Adrenal gland (tissue), 12 donors: ENCODE measurements around the gene STARD13. TPM values are rescaled to one million over a fixed set of nuclear protein-coding genes. Genes with fewer than 3 reads are reported as not detected.

Experiments used
- DNase-seq, 7 donors: peaks; one replicate each; pipeline ENCODE4 v3.0.0-alpha.2; 2019 to 2020
- H3K27ac ChIP-seq, 5 donors: fragments of 200-600 bp; sonication (generic) in 4 of 5; 1 replicate in 3 of 5; 2 replicates in 2 of 5; pipeline versions ENCODE4 v1.5.1 to v1.8.0; 2016 to 2020; ENCODE audit warnings: mild to moderate bottlenecking in 1 of 5
- H3K27me3 ChIP-seq: fragments of 200-600 bp; 2 replicates; pipeline ENCODE4 v1.8.0; 2021
- H3K36me3 ChIP-seq, 2 donors: fragments of 200-600 bp; replicated peaks in 1 of 2; 1 replicate in 1 of 2; 2 replicates in 1 of 2; pipeline versions ENCODE4 v1.5.1 to v1.8.0; 2018 to 2022
- H3K4me1 ChIP-seq, 2 donors: fragments of 200-600 bp; replicated peaks in 1 of 2; 1 replicate in 1 of 2; 2 replicates in 1 of 2; pipeline versions ENCODE4 v1.5.1 to v1.8.0; 2018 to 2021
- H3K4me3 ChIP-seq, 4 donors: fragments of 200-600 bp; sonication (generic) in 3 of 4; one replicate each; pipeline ENCODE4 v1.5.1; 2016 to 2018
- H3K9me3 ChIP-seq, 3 donors: fragments of 200-600 bp; sonication (generic) in 1 of 3; replicated peaks in 1 of 3; 1 replicate in 2 of 3; 2 replicates in 1 of 3; pipeline versions ENCODE4 v1.5.1 to v1.8.0; 2016 to 2021
- POLR2A ChIP-seq, 2 donors: fragments of 450-650 bp; IDR thresholded peaks; one replicate each; pipeline ENCODE4 v1.6.1; 2017; ENCODE audit warnings: antibody characterized with exemption in 2 of 2, mild to moderate bottlenecking in 2 of 2, moderate library complexity in 1 of 2
- WGBS, 4 donors: extraction: QIAGEN DNeasy Blood & Tissue Kit in 2 of 4; methylation state at CpG; one replicate each; pipeline versions ENCODE4 v1.1.5 to v1.1.7; 2013 to 2017; 5-methylcytosine and 5-hydroxymethylcytosine counted together
- intact Hi-C, 2 donors: fragments of 100-400 bp; cut with DNase I; formaldehyde crosslinking; loops; one replicate each; pipeline versions ENCODE4 v1.14.1 to v1.15.0; 2022 to 2023
- polyA plus RNA-seq, 3 donors: library from polyadenylated mRNA; stranded (reverse); fragments of 200-250 nt in 2 of 3; fragments of 350-450 nt in 1 of 3; fragmentation: Illumina TruSeq in 1 of 3; extraction: RNeasy Lipid Tissue Mini Kit (QIAGEN cat#74804) in 1 of 3; gene quantifications; one replicate each; pipeline ENCODE4 v1.2.3, GENCODE V29; 2013 to 2014
- total RNA-seq, 9 donors: library from RNA; depleted of rRNA in 4 of 9; stranded (reverse); fragments of >200 nt in 4 of 9; fragments of 120-200 nt in 1 of 9; fragmentation: NEBNext Ultra II Directional in 1 of 9; extraction: Animal tissue kit (Norgen Biotek cat#: 25700) in 1 of 9; gene quantifications; one replicate each; pipeline versions ENCODE4 v1.1.0 to v1.2.4, GENCODE V29; 2013 to 2023
- TF ChIP-seq, protein P1 (sequence below), 6 experiments: fragments of 450-650 bp in 4 of 6; fragments of 200-600 bp in 2 of 6; sonication (generic) in 1 of 6; IDR thresholded peaks; 1 replicate in 5 of 6; 2 replicates in 1 of 6; pipeline versions ENCODE4 v1.5.1 to v1.8.0; 2016 to 2021; ENCODE audit warnings: antibody characterized with exemption in 6 of 6, mild to moderate bottlenecking in 2 of 6, moderate library complexity in 1 of 6
- donor health status: healthy with polysubstance abuse.
- donor health status: Bipolar disorder and iron deficiency.
- donor health status: DM: yes; HTN: yes; CAD: no.
- donor health status: DM: no; HTN: no; CAD: no.
- donor health status: DM: no; HTN: no; CAD: no.
- donor health status: DM: yes; HTN: yes; CAD: no.

STARD13 gene
- total and polyA plus RNA-seq, 12 donors, result 10.5 to 79.8 (median 33.6) TPM

DNA sequence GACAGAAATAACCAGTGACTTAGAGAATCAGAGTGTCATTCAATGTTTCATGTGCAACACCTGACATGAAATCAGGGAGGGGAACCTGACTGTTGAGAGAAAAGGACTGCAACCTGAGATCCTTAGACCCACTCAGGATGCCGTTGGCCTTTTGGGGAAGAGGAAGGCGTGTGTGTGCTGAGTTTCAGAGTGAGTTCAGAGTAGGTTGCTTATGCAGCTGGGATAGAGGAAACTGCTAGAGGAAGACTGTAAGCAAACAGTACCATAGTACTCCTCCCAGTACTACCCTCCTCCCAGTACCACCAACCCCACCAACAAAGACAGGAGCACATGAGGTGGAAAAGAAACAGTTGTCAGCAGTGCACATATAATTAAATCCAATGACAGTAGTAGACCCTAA is 205.6 kb downstream of the STARD13 start:
- no peak for DNase-seq
- H3K9me3 ChIP-seq, result no peaks in the 10 kb centered on the region
- WGBS, 4 donors, result 61 to 88% (median 75%) methylated on average over 2 of the region's 2 CpGs
- H3K27ac ChIP-seq, result no peak overlapping the region
- H3K4me3 ChIP-seq, result no peak overlapping the region
- H3K4me1 ChIP-seq, result no peaks in the 10 kb centered on the region
- intact Hi-C loops, result no loop called here
- H3K36me3 ChIP-seq, result no peaks in the 10 kb centered on the region
- no peaks in the 10 kb centered on the region for H3K27me3 ChIP-seq
- no peak for TF ChIP-seq POLR2A (IDR thresholded peaks at IDR 0.05)
- TF ChIP-seq, protein P1, sequence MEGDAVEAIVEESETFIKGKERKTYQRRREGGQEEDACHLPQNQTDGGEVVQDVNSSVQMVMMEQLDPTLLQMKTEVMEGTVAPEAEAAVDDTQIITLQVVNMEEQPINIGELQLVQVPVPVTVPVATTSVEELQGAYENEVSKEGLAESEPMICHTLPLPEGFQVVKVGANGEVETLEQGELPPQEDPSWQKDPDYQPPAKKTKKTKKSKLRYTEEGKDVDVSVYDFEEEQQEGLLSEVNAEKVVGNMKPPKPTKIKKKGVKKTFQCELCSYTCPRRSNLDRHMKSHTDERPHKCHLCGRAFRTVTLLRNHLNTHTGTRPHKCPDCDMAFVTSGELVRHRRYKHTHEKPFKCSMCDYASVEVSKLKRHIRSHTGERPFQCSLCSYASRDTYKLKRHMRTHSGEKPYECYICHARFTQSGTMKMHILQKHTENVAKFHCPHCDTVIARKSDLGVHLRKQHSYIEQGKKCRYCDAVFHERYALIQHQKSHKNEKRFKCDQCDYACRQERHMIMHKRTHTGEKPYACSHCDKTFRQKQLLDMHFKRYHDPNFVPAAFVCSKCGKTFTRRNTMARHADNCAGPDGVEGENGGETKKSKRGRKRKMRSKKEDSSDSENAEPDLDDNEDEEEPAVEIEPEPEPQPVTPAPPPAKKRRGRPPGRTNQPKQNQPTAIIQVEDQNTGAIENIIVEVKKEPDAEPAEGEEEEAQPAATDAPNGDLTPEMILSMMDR (IDR thresholded peaks at IDR 0.05), result no peak

DNA sequence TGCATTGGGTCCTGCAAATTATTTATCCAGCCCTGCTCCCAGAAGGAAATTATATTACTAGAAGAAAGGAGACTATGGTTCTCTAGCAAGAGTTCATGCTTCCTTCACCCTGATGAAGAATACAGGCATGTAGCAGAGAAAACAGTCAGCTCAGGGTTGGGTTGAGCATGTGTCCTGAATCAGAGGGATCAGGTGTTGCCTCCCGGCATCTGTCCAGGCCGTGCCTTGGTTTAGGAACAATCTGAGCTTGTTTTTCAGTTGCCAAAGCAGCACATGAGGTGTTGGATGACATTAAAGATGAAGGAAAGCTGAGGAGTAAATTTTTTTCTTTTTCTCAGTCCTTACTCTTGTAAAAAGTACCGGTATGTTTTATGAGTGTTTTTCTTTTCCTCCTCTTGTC is 207.3 kb downstream of the STARD13 start:
- Histone ChIP-seq H3K27me3 (no peaks in the 10 kb centered on the region), H3K4me3 (no peak overlapping the region), H3K9me3 (no peaks in the 10 kb centered on the region), H3K4me1 (no peaks in the 10 kb centered on the region), H3K27ac (no peak overlapping the region), H3K36me3 (no peaks in the 10 kb centered on the region)
- intact Hi-C loops, result no loop called here
- TF ChIP-seq POLR2A (IDR thresholded peaks at IDR 0.05), result no peak
- TF ChIP-seq, protein P1 (IDR thresholded peaks at IDR 0.05), result no peak
- 88 to 93% (median 92%) methylated on average over 3 of the region's 3 CpGs for WGBS, 4 donors
- no peak for DNase-seq

DNA sequence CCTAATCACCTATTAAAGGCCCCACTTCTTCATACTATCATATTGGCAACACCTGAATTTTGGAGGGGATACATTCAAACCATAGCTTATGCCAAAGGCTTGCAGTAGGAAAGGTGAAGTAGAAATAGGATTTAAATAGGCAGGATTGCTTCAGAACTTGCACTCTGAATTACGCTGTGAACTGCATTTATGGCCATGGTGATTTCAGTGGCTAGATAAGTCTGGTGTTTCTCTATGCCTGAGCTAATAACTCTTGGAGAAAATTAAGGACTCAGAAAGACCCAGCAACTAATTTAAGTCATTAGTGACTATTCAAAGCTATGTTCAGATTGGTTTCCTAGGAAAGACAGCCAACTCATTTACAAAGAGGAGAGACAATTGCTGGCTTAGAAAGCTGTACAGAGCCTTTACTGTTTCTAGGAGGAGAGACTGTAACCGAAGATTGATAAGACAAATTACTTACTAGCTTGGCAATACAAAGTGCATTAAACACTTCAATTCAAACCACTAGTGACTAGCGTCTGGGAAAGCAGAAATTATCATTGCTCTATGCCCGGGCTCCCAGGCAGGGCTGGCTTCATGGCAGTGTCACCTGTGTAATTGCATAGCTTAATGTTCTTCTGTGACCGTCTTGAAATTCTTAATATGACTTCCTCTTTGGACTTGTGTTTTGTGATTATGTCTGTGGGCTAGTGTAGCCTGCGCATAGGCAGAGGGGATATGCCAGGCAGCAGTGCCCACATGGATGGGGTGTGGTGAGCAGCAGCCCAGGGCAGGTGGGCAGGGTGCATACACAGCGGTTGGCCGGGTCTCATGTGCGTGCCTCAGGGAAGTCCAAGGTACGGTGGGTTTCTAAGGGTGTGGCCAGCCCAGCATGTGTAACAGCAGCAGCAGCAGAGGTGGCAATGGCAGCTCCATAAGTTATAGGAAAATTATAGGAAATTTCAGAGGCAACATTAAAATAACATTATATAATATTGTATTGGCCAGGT is 209.3 kb downstream of the STARD13 start:
- no peak for DNase-seq
- TF ChIP-seq, protein P1 (IDR thresholded peaks at IDR 0.05), result no peak
- TF ChIP-seq POLR2A (IDR thresholded peaks at IDR 0.05), result no peak
- Histone ChIP-seq H3K36me3 (no peaks in the 10 kb centered on the region), H3K27ac (no peak overlapping the region), H3K9me3 (no peaks in the 10 kb centered on the region), H3K27me3 (no peaks in the 10 kb centered on the region), H3K4me3 (no peak overlapping the region), H3K4me1 (no peaks in the 10 kb centered on the region)
- intact Hi-C loops, result no loop called here
- WGBS, 4 donors, result 86 to 96% (median 89%) methylated on average over 10 of the region's 10 CpGs

DNA sequence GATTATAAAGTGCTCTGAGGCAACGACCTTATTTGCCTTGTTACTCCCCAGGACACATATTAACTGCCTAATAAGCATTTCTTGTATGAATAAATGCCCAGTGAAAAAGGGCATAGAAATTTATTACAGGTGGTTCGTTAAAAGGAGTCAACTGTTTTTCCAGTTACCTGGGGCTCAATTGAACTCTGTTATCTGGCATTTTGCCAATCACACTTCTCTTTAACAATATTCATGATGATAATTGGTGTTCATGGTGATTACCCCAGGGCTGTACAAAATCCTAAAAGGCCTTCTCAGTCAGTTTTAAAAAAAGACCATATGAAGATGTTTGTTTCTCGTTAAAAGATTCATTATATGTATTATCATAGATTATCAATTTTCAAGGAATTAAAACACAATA is 212.2 kb downstream of the STARD13 start:
- Histone ChIP-seq H3K27me3 (no peaks in the 10 kb centered on the region), H3K36me3 (no peaks in the 10 kb centered on the region), H3K4me3 (no peak overlapping the region), H3K4me1 (no peaks in the 10 kb centered on the region), H3K9me3 (no peaks in the 10 kb centered on the region), H3K27ac (no peak overlapping the region)
- no peak for DNase-seq
- no peak for TF ChIP-seq POLR2A (IDR thresholded peaks at IDR 0.05)
- TF ChIP-seq, protein P1 (IDR thresholded peaks at IDR 0.05), result no peak
- WGBS, 4 donors, result 91 to 94% (median 91%) methylated on average over 3 of the region's 3 CpGs
- intact Hi-C loops, result no loop called here
